ENCODE measurements around the gene ITIH2.

DNA sequence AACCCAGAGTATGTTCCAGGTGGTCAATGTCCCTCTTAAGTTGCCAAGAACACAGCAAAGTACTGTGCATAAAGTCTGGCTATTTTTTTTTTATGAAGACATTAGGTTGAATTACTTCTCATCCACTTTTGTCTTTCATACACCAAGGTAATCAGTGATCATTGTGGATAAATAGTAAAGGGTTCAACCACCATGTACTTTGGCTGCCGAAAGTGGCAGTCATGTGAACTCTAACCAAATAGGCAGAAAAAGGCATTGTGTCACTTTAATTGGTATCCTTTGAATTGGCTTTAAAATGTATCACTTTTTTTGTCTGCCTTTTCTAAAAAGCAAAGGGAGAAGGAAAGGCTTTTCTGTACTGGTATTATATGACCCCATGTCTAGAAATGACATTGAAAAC, 7.3 kb downstream of the ITIH2 start:
- TF ChIP-seq EZH2phosphoT487 (conservative IDR thresholded peaks at IDR 0.05; ENCODE audit: low read length) = no peak
- TF ChIP-seq, protein P1, sequence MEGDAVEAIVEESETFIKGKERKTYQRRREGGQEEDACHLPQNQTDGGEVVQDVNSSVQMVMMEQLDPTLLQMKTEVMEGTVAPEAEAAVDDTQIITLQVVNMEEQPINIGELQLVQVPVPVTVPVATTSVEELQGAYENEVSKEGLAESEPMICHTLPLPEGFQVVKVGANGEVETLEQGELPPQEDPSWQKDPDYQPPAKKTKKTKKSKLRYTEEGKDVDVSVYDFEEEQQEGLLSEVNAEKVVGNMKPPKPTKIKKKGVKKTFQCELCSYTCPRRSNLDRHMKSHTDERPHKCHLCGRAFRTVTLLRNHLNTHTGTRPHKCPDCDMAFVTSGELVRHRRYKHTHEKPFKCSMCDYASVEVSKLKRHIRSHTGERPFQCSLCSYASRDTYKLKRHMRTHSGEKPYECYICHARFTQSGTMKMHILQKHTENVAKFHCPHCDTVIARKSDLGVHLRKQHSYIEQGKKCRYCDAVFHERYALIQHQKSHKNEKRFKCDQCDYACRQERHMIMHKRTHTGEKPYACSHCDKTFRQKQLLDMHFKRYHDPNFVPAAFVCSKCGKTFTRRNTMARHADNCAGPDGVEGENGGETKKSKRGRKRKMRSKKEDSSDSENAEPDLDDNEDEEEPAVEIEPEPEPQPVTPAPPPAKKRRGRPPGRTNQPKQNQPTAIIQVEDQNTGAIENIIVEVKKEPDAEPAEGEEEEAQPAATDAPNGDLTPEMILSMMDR (IDR thresholded peaks at IDR 0.05; ENCODE audit: insufficient read depth, low read length, poor library complexity, severe bottlenecking) = no peak
